AML-193 (cell line): ENCODE measurements around the gene SPINT3.
"Not testable (repeated sequence)": the region's sequence is repeated elsewhere in the genome, so short reads cannot be mapped to it uniquely, and the experiment has no call there.

Experiments
- DNase-seq, 2 experiments: peaks; one replicate each; lab custom pipeline; 2025; lab: John Stamatoyannopoulos, UW

SPINT3 gene

GRCh38 chr20:45502561-45502960 is 12.9 kb downstream of the SPINT3 start:
- no peak for DNase-seq

GRCh38 chr20:45501600-45501999 is 13.8 kb downstream of the SPINT3 start:
- no peak for DNase-seq

- no peak for DNase-seq
These were observed 15.4 kb downstream of the SPINT3 start for GRCh38 chr20:45500022-45500421.

GRCh38 chr20:45497971-45498494 is 17.4 kb downstream of the SPINT3 start:
- DNase-seq = no peak

GRCh38 chr20:45496166-45496565 is 19.3 kb downstream of the SPINT3 start:
- no peak for DNase-seq

GRCh38 chr20:45495501-45495941 is 19.9 kb downstream of the SPINT3 start:
- peak; percentile 72 to 74 for DNase-seq

GRCh38 chr20:45489083-45489531 is 26.3 kb downstream of the SPINT3 start:
- DNase-seq = no peak

- DNase-seq = no peak
These were observed 28.2 kb downstream of the SPINT3 start for GRCh38 chr20:45487231-45487635.

GRCh38 chr20:45485388-45485787 is 30.0 kb downstream of the SPINT3 start:
- DNase-seq = no peak

GRCh38 chr20:45484676-45485075 is 30.7 kb downstream of the SPINT3 start:
- DNase-seq = no peak

GRCh38 chr20:45479822-45480221 is 35.6 kb downstream of the SPINT3 start:
- DNase-seq = no peak

GRCh38 chr20:45477530-45478148 is 37.8 kb downstream of the SPINT3 start:
- DNase-seq = not testable (repeated sequence)

GRCh38 chr20:45472286-45472685 is 43.1 kb downstream of the SPINT3 start:
- not testable (repeated sequence) for DNase-seq

- DNase-seq = no peak
These were observed 44.5 kb downstream of the SPINT3 start for GRCh38 chr20:45470937-45471336.

- DNase-seq = no peak
These were observed 45.0 kb downstream of the SPINT3 start for GRCh38 chr20:45470262-45470931.

- DNase-seq = no peak
These were observed 45.8 kb downstream of the SPINT3 start, which contains the start of gene WFDC2 for GRCh38 chr20:45469336-45470261. Gene WFDC2, plus strand, starts transcription at chr20:45469753. Its CDS starts 29 bp downstream, at chr20:45469782.

- no peak for DNase-seq
These were observed 47.6 kb downstream of the SPINT3 start for GRCh38 chr20:45467861-45468260.

- no peak for DNase-seq
These were observed 48.2 kb downstream of the SPINT3 start for GRCh38 chr20:45467172-45467571.

GRCh38 chr20:45465491-45466266 is 49.7 kb downstream of the SPINT3 start:
- DNase-seq = peak; percentile 46 to 64

- no peak for DNase-seq
These were observed 51.7 kb downstream of the SPINT3 start for GRCh38 chr20:45463709-45464108.
